HS-5 (cell line): ENCODE data around the gene SH3TC1.
A peak's percentile ranks its signal among the peaks of the same experiment; 100 is the strongest.

Source experiments
- DNase-seq: peaks from one replicate; pipeline ENCODE4 v3.0.0-alpha.2; 2012; ENCODE audit warnings: low read depth

Gene SH3TC1

DNA sequence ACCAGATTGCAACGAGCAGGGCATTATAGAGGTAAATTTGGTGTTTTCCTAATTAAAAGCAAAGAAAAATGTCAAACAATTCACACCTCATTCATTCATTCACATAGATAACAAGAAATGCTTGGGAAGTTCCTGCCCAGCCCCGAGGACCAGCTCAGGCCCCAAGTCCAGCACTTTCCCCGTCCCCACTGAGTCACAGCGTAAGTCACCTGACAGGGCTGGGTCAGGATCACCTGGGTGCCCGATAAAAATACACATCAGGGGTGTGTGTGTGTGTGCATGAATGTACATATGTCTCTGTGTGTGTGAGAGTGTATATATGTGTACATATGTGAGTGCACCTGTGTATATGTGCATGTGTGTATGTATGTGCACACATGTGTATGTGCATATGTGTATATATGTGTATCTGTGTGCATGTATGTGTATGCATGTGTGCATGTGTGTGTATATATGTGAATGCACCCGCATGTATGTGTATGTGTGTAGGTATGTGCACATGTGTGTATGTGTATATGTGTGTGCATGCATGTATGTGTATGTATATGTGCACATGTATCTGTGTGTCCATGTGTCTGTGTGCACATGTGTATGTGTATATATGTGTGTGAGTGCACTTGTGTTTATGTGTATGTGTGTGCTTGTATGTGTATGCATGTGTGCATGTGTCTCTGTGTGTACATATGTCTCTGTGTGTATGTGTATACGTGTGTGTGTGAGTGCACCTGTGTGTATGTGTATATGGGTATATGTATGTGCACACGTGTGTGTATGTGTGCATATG lies 18.6 kb upstream of the SH3TC1 start:
- no peak for DNase-seq

GRCh38 chr4:8181119-8181518 lies 18.0 kb upstream of the SH3TC1 start:
- no peak for DNase-seq

- DNase-seq = no peak
Measured at GRCh38 chr4:8181844-8182243, 17.2 kb upstream of the SH3TC1 start.

DNA sequence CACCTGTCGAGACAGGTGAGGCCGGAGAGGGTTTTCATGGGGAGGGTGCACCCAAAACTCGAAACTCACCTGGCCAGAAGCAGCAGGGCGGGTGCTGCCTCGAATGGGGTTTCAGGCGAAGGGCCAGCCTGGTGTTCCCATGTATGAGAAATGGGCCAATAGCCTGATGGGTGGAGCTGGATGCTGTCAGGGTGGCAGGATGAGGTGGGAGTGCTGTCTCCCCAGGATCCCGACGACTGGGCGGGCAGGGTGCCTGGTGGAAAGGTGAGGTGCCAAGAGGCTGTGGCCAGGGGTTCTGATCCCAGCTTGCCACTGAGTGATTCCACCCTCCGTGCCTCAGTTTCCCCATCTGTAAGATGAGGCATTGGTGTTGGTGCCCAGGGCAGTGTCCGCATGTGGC lies 16.8 kb upstream of the SH3TC1 start:
- DNase-seq = no peak

DNA sequence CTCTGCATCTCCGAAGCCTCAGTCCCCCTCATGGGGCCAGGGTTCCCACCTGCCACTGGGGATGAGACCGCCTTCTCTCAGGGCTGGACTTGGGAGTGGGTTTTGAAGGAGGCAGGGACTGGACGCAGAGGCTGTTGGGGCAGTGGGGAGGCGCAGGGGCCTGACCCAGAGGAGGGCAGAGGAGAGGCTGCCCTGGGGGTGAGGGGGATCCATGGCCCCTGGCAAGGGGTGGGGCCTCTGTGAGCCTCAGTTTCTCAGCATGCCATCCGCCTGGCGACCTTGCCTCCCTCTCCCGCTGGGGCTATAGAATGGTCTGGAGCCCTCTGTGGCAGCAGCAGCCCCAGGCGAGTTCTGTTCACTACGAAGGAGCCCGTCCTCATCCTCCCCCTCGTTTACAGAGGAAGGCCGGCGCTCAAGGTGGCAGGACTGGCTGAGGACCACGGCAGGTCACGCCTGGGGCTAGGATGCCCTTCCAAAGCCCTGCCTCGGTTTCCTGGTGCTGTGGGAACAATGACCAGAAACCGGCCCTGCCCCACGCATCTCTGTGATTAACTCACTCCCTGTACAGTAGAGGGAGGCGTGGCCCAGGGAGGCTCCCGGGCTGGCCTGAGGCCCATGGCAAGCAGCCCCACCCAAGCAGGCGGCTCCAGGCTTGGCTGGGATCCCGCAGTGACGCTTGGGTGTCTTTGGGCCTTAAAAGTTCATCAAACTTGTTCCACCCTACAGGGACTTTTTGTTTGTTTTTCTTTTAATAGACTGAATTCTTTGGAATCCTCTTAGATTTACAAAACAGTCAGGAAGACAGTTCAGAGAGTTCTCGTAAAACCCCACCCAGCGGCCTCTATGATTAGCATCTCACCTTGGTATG lies 16.0 kb upstream of the SH3TC1 start:
- peak; percentile 67 for DNase-seq

GRCh38 chr4:8184061-8184460 lies 15.0 kb upstream of the SH3TC1 start:
- DNase-seq = no peak

DNA sequence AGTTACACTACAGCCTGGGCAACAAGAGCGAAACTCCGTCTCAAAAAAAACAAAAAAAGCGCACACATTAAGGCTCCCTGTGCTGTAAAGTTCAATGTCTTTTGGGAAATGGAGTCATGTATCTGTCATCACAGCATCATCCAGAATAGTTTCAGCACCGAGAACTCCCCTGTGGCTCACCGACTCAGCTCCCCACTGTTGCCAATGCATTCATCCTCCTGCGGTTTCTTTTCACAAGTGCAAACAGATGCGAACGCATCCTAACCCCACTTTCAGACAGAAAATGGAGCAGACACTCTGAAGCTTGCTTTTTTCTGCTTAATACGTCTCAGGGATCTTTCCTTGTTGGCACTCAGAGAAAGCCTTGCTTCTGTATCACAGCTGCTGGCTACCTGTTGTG lies 13.8 kb upstream of the SH3TC1 start:
- peak; percentile 89 for DNase-seq

DNA sequence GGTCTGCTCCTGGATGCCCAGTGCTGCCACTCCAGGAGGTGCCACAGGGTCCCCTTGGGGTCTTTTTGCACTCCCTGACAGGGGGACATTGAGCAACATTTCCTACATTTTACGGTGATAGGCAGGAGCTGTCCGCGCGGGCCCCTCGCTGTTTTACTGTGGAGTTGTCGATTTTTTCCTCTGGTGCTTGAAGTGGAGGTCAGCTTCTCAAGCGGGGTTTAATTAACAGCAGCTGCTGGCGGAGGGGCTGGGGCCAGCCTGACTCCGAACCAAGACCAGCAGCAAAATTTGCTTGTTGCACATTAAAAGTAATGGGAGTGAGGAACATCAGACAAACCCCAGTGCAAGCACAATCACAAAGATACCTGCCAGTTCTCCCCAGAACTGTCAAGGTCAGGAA lies 13.2 kb upstream of the SH3TC1 start:
- DNase-seq = no peak

GRCh38 chr4:8188085-8188484 lies 11.0 kb upstream of the SH3TC1 start:
- no peak for DNase-seq

GRCh38 chr4:8188743-8189550 lies 10.1 kb upstream of the SH3TC1 start:
- no peak for DNase-seq

- DNase-seq = no peak
Measured at GRCh38 chr4:8189551-8190466, 9.3 kb upstream of the SH3TC1 start.

DNA sequence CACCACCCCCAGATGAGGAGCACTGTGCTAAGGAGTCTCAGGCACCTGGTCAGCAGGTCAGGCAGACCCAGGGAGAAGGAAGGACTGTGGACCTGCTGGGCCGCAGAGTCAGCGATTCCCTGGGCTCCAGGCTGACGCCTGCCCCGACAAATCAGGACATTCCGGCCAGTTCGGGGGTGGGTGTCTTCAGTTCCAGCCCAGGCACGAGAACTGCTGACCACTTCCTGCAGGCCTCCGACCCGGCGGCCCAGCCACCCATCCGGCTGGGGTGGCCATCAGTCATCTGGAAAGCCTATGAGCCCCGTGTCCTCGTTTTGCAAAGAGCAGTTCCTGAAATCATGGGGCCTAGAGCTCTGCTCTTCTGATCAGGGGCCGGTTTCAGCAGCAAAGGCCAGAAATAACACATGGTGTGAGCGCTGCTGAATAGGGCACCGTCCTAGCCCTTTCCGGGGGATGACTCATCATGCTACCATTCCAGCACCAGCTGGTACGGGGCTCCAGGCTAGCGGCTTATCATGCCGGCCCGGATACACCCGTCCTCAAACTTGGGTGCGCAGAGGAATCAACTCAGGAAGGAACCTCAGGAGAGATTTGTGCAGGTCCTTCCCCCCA lies 7.8 kb upstream of the SH3TC1 start:
- no peak for DNase-seq

DNA sequence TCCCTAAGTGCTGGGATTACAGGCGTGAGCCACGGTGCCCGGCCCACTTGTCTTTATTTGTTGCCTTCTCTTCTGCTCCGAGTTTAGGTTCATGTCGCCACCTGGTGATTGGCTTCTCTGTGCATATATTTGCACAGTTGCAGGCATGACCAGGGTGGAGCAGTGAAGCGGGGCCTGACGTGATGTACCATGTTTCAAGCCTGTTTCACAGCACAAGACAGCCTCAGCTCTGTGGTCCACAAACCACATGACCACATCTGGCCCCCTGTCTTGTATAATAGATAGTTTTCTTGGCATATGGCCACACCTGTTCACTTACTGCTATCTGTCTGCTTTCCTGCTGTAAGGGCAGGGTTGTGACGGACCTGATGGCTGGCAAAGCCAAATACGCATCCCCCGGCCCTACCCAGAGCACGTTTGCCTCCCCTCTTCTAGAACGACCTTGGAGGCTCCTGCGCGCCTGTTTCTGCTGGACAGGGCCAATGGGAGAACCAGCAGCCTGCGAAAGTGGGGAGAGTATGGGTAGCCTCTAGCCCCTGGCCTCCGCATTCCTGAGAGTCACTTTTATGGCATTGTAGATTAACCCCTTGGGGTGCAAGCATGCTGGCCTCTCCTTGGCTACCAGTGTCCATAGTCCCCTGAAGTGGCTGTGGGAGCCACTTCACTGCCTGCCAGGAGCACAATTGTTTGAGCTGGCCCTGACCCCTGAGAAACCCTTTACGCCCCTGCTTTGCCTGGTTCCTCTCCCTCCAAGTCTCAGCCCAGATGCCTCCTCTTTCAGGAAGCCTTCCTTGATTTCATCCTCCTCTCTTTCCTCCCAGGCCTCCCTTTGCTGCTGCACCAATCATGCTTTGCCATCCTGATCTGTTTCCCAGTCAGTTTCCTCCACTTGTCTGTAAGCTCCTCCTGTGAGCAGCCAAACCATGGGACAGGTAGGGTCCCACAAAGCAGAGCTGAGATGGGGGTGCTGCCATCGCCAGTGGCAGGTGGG lies 6.0 kb upstream of the SH3TC1 start:
- no peak for DNase-seq

GRCh38 chr4:8194306-8195242 lies 4.5 kb upstream of the SH3TC1 start:
- DNase-seq = no peak

- no peak for DNase-seq
Measured at GRCh38 chr4:8195431-8195830, 3.7 kb upstream of the SH3TC1 start.

DNA sequence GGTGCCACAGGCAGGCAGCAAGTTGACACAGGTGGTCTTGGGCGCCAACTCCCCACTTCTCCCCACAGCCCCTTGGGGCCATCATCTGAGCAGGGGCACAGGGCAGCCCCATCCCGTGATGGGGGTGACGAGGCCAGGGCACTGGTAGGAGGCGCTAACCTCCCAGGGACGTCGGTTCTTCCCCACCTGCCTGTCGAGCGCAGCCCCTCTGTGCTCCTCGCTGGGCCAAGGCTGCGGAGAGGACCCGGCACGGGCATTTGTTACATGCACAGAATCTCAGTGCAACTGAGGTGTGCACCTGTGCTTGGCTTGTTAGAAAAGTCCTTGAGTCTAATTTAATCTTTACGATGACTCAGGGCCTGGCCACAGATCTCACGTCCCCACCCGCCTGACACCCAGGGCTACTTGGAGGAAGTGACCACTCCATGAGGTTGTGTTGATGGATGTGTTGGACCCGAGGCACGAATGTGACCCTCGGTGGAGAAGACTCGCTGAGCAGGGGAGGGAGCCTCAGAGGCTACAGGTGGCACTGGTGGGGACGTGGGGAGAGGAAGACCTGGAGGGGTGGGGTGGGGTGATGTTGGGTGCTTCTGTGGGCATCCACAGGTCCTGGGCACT lies 3.1 kb upstream of the SH3TC1 start:
- no peak for DNase-seq

DNA sequence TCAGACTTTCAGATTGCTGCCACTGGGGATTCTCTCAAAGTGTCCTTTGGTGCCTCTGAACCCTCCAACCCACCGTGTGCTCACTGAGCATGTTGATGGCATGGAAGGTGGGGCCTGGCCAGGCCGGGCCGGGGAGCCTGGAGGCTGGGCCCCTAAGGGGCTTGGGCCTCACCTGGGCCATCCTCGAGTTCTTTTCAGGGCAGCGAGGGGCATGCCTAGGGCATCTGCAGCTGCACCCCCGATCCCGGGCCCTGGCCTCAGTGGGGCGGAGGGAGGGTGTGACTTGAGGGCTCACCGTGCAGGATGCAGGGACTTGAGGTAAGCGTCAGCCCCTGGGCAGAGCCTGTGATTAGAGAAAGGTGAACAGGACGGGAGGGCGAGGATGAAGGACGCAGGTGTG lies 1.6 kb upstream of the SH3TC1 start:
- no peak for DNase-seq
